ENCODE measurements around the gene SS18L1. TPM values are rescaled to one million over a fixed set of nuclear protein-coding genes. Genes with fewer than 3 reads are reported as not detected.
A peak's percentile ranks its signal among the peaks of the same experiment; 100 is the strongest.

SS18L1 gene
- total RNA-seq, 5 donors from 2014 or later (not counting 1 experiment from before 2014, with no cell fraction given): 14.6 to 23.6 (median 19.4) TPM

- no peaks in the 10 kb centered on the region for H3K36me3 Mint-ChIP-seq
- peaks cover 3 to 76% of the 10 kb centered on the region in 2 experiments for H3K27me3 ChIP-seq (replicated peaks in 1 of 2; ENCODE audit: control insufficient read depth in 2 of 2, extremely low read depth in 1 of 2, insufficient read depth in 2 of 2, low read length in 1 of 2)
- CTCF ChIA-PET: no interaction called here
- no peak overlapping the region for H3K4me3 ChIP-seq (ENCODE audit: control insufficient read depth in 1 of 2, extremely low read depth in 1 of 2, low read length in 1 of 2)
- peaks cover 0 to 15% of the 10 kb centered on the region in 2 experiments for H3K4me1 ChIP-seq (ENCODE audit: control insufficient read depth in 1 of 2, extremely low read depth in 1 of 2, insufficient read depth in 2 of 2, low read length in 2 of 2)
- H3K27ac Mint-ChIP-seq: no peak overlapping the region
- H3K27me3 Mint-ChIP-seq: peaks cover 11 to 55% of the 10 kb centered on the region in 2 donors
- WGBS (ENCODE audit: insufficient coverage): 76% methylated on average over 22 of the region's 26 CpGs
- no peak overlapping the region for H3K4me3 Mint-ChIP-seq
- H3K9me3 ChIP-seq: no peaks in the 10 kb centered on the region
- DNase-seq: no peak
- no peak overlapping the region for H3K27ac ChIP-seq (ENCODE audit: low read length)
- H3K9me3 Mint-ChIP-seq: no peaks in the 10 kb centered on the region
- peaks cover 4 to 7% (median 5%) of the 10 kb centered on the region in 3 donors for H3K4me1 Mint-ChIP-seq
- H3K36me3 ChIP-seq (ENCODE audit: control insufficient read depth in 2 of 2, extremely low read depth in 1 of 2, insufficient read depth in 1 of 2, low read length in 1 of 2): no peaks in the 10 kb centered on the region
- POLR2A ChIA-PET: interaction anchor here in 1 of 2 donors (0.6 kb wide), 1 partner anchor 95 kb away, joined by 4 read pairs; the partner anchor contains the start of gene LSM14B
- no peak for ATAC-seq (replicated peaks in 1 of 4)
Measured at GRCh38 chr20:62216636-62217566, 73.3 kb downstream of the SS18L1 start.

- POLR2A ChIA-PET: interaction anchor here (0.6 kb wide), 2 partner anchors 96 to 522 kb away, joined by 4 read pairs; partner anchors contain the start of gene LSM14B (in 1 of the 2)
- CTCF ChIA-PET: no interaction called here
- Mint-ChIP-seq H3K4me1 (peaks cover 4 to 7% (median 5%) of the 10 kb centered on the region in 3 donors), H3K27me3 (peaks cover 12 to 60% of the 10 kb centered on the region in 2 donors), H3K27ac (no peak overlapping the region), H3K36me3 (no peaks in the 10 kb centered on the region), H3K4me3 (no peak overlapping the region), H3K9me3 (no peaks in the 10 kb centered on the region)
- Histone ChIP-seq H3K4me1 (ENCODE audit: control insufficient read depth in 1 of 2, extremely low read depth in 1 of 2, insufficient read depth in 2 of 2, low read length in 2 of 2) (peaks cover 0 to 15% of the 10 kb centered on the region in 2 experiments), H3K4me3 (ENCODE audit: control insufficient read depth in 1 of 2, extremely low read depth in 1 of 2, low read length in 1 of 2) (no peak overlapping the region), H3K9me3 (no peaks in the 10 kb centered on the region), H3K27me3 (replicated peaks in 1 of 2; ENCODE audit: control insufficient read depth in 2 of 2, extremely low read depth in 1 of 2, insufficient read depth in 2 of 2, low read length in 1 of 2) (peaks cover 3 to 80% of the 10 kb centered on the region in 2 experiments), H3K27ac (ENCODE audit: low read length) (no peak overlapping the region), H3K36me3 (ENCODE audit: control insufficient read depth in 2 of 2, extremely low read depth in 1 of 2, insufficient read depth in 1 of 2, low read length in 1 of 2) (no peaks in the 10 kb centered on the region)
- DNase-seq: no peak
- ATAC-seq (replicated peaks in 1 of 4): no peak
- 63% methylated on average over 31 of the region's 38 CpGs for WGBS (ENCODE audit: insufficient coverage)
Measured at GRCh38 chr20:62217913-62218773, 74.6 kb downstream of the SS18L1 start.

- CTCF ChIA-PET: no interaction called here
- DNase-seq: no peak
- Histone ChIP-seq H3K36me3 (ENCODE audit: control insufficient read depth in 2 of 2, extremely low read depth in 1 of 2, insufficient read depth in 1 of 2, low read length in 1 of 2) (no peaks in the 10 kb centered on the region), H3K27ac (ENCODE audit: low read length) (no peak overlapping the region), H3K4me3 (ENCODE audit: control insufficient read depth in 1 of 2, extremely low read depth in 1 of 2, low read length in 1 of 2) (peak overlapping the region in 1 of 2 donors; percentile 41), H3K4me1 (ENCODE audit: control insufficient read depth in 1 of 2, extremely low read depth in 1 of 2, insufficient read depth in 2 of 2, low read length in 2 of 2) (peaks cover 0 to 15% of the 10 kb centered on the region in 2 experiments), H3K9me3 (no peaks in the 10 kb centered on the region), H3K27me3 (replicated peaks in 1 of 2; ENCODE audit: control insufficient read depth in 2 of 2, extremely low read depth in 1 of 2, insufficient read depth in 2 of 2, low read length in 1 of 2) (peaks cover 3 to 84% of the 10 kb centered on the region in 2 experiments)
- POLR2A ChIA-PET: no interaction called here
- Mint-ChIP-seq H3K36me3 (no peaks in the 10 kb centered on the region), H3K4me3 (peak overlapping the region in 2 of 3 donors; percentile 9 to 75), H3K9me3 (no peaks in the 10 kb centered on the region), H3K27ac (no peak overlapping the region), H3K27me3 (peaks cover 14 to 63% of the 10 kb centered on the region in 2 donors), H3K4me1 (peaks cover 4 to 7% (median 5%) of the 10 kb centered on the region in 3 donors)
- 4% methylated on average over 78 of the region's 84 CpGs for WGBS (ENCODE audit: insufficient coverage)
- peak; percentile 23 to 44 (median 35) for ATAC-seq (replicated peaks in 1 of 4)
Measured at GRCh38 chr20:62219101-62219991, 75.8 kb downstream of the SS18L1 start.

GRCh38 chr20:62219992-62220665 lies 76.6 kb downstream of the SS18L1 start, which contains the start of gene HRH3:
Gene HRH3, minus strand, starts transcription at chr20:62220278. Its CDS starts 308 bp downstream, at chr20:62219970.
- DNase-seq: peak in 24 of 35 experiments; percentile 10 to 66 (median 30)
- ChIA-PET CTCF (no interaction called here), POLR2A (no interaction called here)
- Mint-ChIP-seq H3K27ac (no peak within 1 kb of the TSS), H3K4me3 (peak within 1 kb of the TSS; percentile 21 to 75 (median 37)), H3K9me3 (no peaks in the 10 kb centered on the region), H3K27me3 (peaks cover 22 to 66% of the 10 kb centered on the region in 2 donors), H3K36me3 (no peaks in the 10 kb centered on the region), H3K4me1 (peaks cover 4 to 7% (median 5%) of the 10 kb centered on the region in 3 donors)
- no peak within 1 kb of the TSS for H3K27ac ChIP-seq (ENCODE audit: low read length)
- H3K4me1 ChIP-seq (ENCODE audit: control insufficient read depth in 1 of 2, extremely low read depth in 1 of 2, insufficient read depth in 2 of 2, low read length in 2 of 2): peaks cover 0 to 15% of the 10 kb centered on the region in 2 experiments
- H3K9me3 ChIP-seq: no peaks in the 10 kb centered on the region
- H3K4me3 ChIP-seq (ENCODE audit: control insufficient read depth in 1 of 2, extremely low read depth in 1 of 2, low read length in 1 of 2): peak within 1 kb of the TSS in 1 of 2 donors; percentile 41
- 1% methylated on average over 82 of the region's 84 CpGs for WGBS (ENCODE audit: insufficient coverage)
- no peaks in the 10 kb centered on the region for H3K36me3 ChIP-seq (ENCODE audit: control insufficient read depth in 2 of 2, extremely low read depth in 1 of 2, insufficient read depth in 1 of 2, low read length in 1 of 2)
- peak; percentile 76 to 89 (median 78) for ATAC-seq (replicated peaks in 1 of 4)
- H3K27me3 ChIP-seq (replicated peaks in 1 of 2; ENCODE audit: control insufficient read depth in 2 of 2, extremely low read depth in 1 of 2, insufficient read depth in 2 of 2, low read length in 1 of 2): peaks cover 3 to 87% of the 10 kb centered on the region in 2 experiments

GRCh38 chr20:62220666-62221568 lies 77.3 kb downstream of the SS18L1 start:
- peaks cover 0 to 15% of the 10 kb centered on the region in 2 experiments for H3K4me1 ChIP-seq (ENCODE audit: control insufficient read depth in 1 of 2, extremely low read depth in 1 of 2, insufficient read depth in 2 of 2, low read length in 2 of 2)
- Mint-ChIP-seq H3K9me3 (no peaks in the 10 kb centered on the region), H3K36me3 (no peaks in the 10 kb centered on the region), H3K4me3 (peak overlapping the region; percentile 21 to 41 (median 37)), H3K27me3 (peaks cover 26 to 68% of the 10 kb centered on the region in 2 donors), H3K27ac (no peak overlapping the region), H3K4me1 (peaks cover 4 to 7% (median 5%) of the 10 kb centered on the region in 3 donors)
- no peak overlapping the region for H3K4me3 ChIP-seq (ENCODE audit: control insufficient read depth in 1 of 2, extremely low read depth in 1 of 2, low read length in 1 of 2)
- ChIA-PET POLR2A (no interaction called here), CTCF (no interaction called here)
- H3K36me3 ChIP-seq (ENCODE audit: control insufficient read depth in 2 of 2, extremely low read depth in 1 of 2, insufficient read depth in 1 of 2, low read length in 1 of 2): no peaks in the 10 kb centered on the region
- H3K27ac ChIP-seq (ENCODE audit: low read length): no peak overlapping the region
- DNase-seq: no peak
- no peaks in the 10 kb centered on the region for H3K9me3 ChIP-seq
- H3K27me3 ChIP-seq (replicated peaks in 1 of 2; ENCODE audit: control insufficient read depth in 2 of 2, extremely low read depth in 1 of 2, insufficient read depth in 2 of 2, low read length in 1 of 2): peaks cover 3 to 90% of the 10 kb centered on the region in 2 experiments
- ATAC-seq (replicated peaks in 1 of 4): no peak
- WGBS (ENCODE audit: insufficient coverage): 14% methylated on average over 28 of the region's 46 CpGs

All from T-cell (primary cell).